GM19324 (cell line): ENCODE measurements around the gene COL17A1.

Source experiments
- ATAC-seq: cut with Tn5 transposase; IDR thresholded peaks from one replicate; pipeline ENCODE4 v1.9.1; 2021; ENCODE audit warnings: mild to moderate bottlenecking, moderate library complexity; ENCODE audit not compliant: unreplicated experiment, low FRiP score

The COL17A1 gene

DNA sequence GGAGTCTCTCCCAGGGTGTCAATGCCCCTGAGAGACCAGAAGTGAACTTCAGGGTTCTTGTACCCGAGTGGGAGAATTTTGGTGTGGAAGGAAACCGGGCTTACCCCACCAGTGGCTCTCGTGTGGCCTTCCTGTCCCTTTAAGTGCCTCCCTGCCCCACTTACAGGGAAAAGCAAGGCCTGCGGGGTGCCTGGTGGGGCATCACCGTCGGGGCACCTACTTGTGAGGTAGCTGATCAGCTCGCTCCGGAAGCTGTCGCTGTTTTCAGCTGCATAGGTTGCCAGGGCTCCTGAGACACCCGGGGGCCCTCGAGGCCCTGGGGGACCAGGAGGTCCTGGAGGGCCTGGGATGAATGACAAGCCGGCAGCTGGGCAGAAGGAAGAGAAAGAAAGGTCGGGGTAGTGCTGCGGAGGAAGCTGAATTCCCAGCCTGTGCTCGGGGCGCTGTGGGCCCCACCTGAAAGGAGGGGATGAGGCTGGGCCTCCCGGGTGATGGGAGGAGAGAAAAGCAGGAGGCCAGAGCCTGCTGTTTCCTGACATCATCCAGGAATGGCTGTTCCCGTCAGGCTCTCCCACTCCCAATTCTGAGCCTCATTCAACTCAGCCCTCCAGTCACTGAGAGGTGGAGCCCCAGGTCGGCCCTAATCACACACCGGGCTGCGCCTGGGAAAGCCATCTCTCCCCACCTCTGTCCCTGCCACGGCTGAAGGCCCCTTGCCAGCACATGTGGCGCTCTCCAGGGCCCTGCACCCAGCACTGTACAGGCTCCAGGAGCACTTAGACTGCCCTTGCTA is 51.1 kb downstream of the COL17A1 start:
- ATAC-seq, result no peak

DNA sequence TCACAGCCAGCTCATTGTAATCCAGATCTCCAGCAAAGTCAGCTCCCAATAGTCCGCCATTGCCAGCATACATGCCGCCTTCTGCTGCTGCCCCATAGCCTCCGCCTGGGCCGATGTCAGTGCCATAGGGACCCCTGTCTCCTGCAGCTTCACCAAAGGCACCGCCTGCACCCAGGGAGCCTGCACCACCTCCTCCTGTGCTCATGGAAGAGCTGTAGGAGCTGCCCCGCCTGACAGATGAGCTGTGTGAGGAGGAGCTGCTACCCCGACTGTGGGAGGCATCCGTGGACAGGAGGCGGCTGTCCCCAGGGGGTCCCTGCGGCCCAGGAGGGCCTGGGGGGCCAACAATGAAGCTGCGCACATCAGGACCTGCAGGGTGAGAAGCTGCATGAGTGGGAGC is 51.7 kb downstream of the COL17A1 start:
- no peak for ATAC-seq

DNA sequence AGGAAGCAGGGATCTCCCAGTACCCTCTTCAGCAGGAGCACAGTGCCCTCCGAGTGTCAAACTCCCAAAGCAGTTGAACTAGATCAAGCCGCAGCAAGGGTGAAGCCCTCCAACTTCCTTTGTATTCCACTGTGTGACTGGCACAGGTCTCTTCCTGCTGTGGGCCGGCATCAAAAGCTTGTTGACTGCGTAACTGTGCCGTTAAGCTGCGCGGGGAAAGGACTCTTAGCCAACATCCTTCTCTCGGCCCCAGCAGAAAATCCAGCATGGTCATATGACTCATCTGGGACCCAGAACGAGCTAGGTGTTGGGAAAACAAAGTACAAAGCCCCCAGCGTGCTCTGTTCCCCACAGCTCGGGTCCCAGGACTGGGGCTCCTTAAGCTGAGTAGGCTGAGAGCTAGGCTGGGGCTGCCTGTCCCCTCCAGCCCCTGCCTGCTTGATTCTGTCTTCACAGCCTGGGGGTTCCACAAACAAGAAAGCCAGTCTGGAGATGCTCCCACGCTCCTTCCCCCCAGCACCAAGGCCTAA is 52.2 kb downstream of the COL17A1 start:
- ATAC-seq, result no peak

DNA sequence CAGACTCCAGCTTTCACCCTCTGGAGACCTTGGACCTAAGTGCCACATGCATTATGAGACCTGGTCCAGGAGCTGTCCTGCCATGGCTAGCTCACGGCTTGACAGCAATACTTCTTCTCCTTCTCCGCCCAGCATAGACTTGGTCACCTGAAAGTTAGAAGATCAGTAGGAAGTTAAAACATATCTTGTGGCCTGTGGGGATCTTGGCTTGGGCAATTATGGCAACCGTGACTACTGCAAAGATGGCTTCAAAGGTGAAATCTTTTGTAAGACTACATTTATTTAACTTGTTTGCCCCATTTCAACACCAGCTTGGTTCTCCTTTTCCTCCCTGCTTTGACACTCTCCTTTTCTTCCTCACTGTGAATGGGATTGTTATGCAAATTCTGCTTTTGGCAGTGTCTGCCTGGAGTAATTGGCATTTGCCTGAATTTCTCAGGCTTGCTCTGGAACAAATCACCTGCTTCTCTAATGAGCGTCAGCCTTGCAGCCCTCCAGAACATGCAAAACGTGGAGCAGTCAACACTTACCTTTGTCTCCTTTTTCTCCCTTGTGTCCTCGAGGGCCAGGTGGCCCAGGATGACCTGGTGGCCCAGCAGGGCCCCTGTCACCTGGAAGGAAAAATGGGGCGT is 53.4 kb downstream of the COL17A1 start:
- no peak for ATAC-seq

DNA sequence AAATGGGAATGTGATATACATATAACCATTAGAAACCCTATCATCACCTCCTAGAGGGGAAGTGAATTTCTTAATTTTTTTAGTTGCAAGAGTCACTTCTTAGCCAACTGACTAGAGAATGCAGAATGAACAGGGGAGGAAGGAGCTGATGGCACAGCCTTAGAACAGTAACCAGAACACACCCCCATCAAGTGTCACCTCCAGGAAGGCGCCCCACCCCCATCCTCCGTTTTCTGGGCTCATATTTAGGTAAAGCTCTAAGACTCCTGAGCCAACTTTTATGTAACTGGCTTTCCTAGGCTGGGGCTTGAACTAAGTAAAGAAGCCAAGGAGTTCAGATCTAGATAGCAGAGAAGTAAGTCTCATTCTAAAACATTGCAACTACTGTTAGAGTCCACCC is 54.0 kb downstream of the COL17A1 start:
- ATAC-seq, result no peak

DNA sequence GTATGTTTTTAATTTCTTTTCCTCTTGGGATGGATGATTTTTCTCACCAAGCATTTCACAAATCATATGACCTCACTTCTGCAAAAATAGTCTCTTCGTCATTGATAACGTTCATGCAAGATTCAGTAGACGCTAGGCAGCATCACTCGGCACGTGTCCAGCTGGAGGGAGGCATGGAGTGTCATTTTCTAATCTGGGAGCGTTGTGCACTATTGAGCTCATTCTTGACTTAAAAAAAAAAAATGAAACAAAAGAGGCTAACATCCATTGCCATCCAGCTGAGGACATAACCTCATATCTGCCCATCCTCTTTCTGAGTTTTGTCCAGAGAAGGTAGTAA is 56.2 kb downstream of the COL17A1 start:
- ATAC-seq, result no peak

DNA sequence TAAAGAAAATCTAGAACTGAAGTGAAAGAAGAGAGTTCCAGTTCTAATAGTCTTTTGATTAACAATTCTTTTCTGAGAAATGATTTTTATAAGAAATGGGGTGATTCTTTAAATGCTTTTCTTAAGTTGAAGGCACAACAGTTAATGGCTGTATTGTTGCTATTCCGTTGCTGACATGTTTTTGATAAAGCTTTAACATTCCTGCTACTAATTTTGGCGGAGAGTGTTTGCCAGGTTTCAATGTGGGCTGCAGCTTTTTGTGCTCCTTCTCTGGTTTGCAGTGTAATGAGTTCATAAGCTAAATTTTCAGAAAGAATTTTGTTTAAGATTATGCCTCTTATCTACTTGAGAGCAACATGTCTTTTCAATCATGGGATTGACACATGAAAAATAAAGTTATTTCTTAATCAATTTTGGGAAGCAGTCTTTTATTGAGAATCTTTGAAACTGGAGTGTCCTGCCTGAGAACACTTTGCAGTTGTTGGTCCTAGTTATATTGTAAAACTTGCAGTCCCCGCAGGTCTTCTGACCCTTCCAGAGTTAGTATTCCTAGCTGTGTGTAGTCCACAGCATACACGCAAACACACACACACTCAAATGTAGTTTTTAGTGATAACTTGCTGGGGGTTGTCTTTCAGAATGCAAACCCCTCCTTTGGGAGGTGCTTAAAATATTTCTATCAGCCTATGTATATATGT is 56.7 kb downstream of the COL17A1 start:
- no peak for ATAC-seq

DNA sequence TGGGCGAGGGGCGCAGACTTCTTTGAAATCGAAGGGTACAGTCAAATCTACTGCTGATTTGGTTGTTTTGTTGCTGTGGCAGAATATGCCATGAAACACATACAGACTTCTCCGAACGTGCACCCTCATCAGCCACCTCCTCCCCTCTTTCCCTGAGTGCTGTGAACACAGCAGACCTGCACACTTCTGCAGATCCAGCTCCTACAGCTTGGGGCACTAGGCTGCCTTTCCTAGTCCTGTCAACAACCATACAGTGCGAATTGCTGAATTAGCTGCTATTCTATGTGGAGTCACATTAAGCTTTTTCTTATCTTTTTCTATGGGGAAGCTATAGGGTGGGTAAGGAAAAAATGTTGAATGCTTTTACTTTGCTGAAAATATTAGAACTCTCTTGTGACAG is 57.5 kb downstream of the COL17A1 start:
- ATAC-seq, result no peak

DNA sequence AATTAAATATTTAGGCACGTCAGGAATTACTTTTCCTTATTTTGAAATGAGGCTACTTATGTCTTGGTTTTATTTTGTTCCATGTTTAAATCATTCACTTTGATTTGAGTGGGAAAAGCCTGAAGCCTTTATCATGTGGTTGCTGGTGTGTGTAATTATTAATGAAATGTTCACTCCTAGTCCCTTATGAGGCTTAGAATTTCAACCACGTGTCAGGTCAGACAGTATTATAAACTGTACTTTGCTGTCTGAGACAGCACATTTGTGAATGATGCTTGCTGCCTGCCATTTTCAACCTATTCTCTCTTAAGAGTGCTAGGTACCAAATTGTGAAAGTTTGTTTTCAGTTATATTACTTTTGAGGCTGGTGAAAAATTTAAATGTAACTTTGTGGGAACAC is 58.9 kb downstream of the COL17A1 start:
- no peak for ATAC-seq

DNA sequence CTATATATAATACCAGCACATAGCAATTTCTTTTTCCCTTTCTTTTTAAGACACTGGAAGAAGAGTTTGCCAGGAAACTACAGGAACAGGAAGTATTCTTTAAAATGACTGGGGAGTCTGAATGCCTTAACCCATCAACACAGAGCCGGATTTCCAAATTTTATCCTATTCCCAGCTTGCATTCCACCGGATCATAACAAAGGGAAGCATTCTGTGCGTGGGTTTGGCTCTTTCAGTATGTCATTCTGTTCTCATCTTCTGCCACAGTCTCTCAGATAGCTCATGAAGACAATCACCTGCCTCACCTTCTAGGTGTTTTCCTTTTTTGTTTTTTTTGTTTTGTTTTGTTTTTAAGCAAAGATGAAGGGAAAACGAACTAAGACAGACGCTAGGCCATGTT is 60.2 kb downstream of the COL17A1 start:
- no peak for ATAC-seq

DNA sequence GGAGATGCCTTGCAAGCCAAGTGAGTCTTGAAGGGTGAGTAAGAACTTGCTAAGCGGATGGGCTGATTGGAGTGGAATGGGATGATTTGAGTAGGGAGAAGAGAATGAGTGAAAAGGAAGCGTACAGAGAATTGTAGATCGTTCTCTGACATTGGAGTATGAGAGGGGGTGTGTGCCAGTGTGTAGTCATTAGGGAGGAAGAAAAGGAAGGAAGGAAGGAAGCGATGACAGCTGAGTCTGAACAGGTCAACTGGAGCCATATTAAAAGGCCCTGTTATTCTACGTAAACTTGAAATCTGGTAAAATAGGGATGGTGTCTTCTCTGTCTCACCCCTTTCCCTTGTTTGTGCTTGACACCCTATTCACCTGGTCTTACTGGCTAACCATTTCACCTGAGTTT is 63.7 kb downstream of the COL17A1 start:
- ATAC-seq, result no peak

DNA sequence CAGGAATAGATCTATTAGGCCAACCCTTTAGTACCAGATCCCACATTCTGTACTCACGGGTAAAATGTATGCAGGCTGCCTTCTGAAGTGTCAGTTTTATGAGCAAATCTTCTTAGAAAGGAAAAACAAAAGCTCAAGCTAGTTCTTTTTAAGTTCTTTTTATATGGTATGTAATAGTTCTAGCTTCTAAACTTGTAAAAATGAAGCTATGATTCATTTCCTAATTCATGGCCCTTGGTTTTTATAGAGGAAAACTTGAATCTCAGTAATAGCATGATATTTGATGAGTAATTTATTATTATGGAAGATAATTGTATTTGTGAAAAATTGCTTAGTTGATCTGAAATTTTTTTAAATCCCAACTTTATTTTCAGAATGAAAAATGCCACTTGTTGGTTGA is 64.4 kb downstream of the COL17A1 start:
- no peak for ATAC-seq

DNA sequence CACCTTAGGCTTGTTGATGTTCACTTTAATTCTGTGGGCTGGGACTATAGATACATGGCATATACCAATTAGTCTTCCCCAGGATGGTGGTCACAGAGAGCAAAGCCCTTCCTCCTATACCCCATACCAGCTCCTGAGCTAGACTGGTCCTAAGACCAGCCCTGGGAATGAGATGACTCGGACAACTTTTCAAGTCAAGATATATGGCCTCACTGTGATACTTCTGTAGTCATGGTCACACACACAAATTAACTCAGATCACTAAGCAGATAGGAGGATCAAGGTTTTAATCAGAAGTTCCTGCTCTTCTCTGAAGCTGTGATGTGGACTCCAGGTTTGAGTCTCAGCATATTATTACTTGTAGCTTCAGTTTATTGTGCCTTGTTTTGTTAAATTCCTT is 65.7 kb downstream of the COL17A1 start:
- ATAC-seq, result no peak

DNA sequence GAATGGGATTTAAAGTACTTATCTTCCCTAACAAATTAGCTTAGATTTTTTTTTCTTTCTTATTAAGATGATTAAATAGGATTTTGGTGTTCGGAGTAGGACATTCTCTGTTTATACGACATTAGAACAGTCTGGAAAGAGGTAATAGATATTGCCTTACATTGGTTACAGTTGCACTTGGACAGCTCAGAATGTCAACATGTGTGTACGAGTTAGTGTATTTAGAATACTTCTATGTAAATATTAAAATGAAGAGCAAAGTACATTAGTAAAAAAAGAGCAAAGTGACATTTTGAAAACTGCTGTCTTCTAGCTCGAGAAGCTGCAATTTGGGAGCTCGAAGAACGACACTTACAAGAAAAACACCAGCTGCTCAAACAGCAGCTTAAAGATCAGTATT is 67.2 kb downstream of the COL17A1 start:
- ATAC-seq, result no peak

DNA sequence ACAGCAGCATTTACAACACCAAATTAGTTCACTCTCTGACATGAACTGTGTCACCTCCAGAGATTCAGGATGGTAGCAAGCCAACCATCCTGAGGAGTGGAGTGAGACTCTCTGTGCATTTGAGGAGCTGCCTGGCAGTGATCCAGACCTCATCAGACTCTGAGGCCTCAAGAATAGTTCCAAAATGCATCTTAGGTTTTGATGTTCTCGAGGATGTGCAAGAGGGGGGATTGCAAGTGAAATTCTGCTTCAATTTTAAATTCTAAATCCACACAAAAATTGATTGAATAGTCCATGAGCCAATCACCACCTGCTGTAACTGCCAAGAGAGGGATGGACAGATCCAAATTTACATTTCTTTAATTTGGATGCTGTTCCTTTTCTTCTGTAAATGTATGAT is 69.0 kb downstream of the COL17A1 start:
- ATAC-seq, result no peak

DNA sequence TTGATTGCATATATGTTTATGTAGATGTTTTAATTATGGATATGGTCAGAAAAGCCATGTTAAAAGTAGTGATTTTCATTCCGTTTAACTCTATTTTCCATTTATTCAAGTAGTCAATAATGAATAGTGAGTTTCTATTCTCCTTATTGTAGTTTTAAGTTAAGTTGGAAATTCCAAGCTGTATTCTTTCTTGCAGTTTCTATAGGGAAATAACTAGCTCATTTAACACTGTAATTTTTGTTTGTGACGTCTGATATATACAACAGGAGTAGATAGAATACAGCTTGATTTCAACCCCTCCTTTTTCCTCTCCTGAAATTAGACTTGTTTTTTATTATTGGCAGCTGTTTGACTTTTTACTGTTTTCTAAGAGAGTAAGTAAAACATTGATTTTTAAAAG is 71.5 kb downstream of the COL17A1 start:
- no peak for ATAC-seq

DNA sequence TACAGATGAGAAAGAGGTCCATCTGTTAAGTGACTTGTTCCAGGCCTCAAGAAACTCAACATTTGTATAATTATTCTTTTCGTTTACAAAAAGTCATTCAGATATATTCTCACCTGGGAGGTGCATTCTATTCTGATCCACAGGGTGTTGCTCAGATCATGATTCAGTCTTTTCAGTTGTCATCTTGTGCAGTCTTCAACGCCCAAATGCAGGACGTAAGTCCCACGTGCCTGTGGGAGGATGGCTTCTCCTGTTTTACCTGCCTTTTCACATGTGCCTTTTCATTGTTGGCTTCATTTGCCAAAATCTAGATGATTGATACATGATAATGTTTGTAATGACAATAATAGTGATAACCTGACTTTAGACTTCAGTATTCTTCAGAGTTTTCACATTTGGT is 72.2 kb downstream of the COL17A1 start:
- ATAC-seq, result no peak

DNA sequence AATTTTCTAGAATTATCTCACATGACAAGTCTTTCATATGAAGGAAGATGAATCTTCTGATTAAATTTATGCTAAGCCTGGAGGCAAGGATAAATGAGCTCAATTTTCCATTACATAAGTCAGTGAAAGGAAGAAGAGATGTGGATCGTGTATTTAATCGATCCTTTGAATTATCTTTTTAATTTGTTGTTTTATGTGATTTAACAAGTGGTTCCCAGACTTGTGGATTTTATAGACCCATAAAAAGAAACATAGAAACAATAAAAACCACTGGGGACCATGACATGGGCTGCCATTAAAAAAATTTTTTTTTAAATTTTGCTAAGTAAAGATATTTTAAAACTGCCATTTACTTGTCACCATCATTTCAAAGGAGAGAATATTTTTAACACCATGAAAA is 73.8 kb downstream of the COL17A1 start:
- ATAC-seq, result no peak

DNA sequence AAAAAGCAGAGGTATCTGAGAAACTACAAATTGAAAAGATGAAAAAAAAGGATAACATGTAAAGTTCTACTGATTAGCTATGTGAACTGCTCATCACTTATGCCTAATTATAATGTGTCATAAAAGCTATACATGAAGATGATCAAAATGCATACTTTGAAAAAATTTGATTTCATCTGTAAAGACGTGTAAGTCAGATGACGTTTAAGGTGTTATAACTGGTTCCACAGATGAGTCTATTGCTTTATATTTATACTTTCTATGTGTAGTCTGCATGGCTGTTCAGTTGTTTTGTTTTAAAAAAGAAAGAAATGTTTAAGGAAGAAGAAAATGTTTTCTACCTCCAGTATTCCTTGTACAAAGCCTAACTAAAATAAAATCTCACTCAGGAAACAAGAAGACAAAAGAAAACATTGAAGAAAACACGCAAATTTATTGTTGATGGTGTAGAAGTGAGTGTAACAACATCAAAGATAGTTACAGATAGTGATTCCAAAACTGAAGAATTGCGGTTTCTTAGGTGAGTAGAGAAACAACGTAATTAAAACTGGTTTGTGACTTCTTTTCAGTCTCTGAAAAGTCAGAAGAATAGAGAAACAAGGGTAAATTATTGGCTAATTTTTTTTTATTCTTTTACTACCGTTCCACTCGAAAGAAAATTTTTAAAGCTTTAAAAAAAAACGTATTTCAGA is 80.4 kb downstream of the COL17A1 start:
- ATAC-seq, result no peak

DNA sequence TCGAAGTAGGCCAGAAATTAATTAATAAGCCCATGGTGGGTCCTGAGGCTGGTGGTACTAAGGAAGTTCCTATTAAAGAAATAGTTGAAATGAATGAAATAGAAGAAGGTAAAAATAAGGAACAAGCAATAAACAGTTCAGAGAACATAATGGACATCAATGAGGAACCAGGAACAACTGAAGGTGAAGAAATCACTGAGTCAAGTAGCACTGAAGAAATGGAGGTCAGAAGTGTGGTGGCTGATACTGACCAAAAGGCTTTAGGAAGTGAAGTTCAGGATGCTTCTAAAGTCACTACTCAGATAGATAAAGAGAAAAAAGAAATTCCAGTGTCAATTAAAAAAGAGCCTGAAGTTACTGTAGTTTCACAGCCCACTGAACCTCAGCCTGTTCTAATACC is 82.8 kb downstream of the COL17A1 start:
- ATAC-seq, result no peak

DNA sequence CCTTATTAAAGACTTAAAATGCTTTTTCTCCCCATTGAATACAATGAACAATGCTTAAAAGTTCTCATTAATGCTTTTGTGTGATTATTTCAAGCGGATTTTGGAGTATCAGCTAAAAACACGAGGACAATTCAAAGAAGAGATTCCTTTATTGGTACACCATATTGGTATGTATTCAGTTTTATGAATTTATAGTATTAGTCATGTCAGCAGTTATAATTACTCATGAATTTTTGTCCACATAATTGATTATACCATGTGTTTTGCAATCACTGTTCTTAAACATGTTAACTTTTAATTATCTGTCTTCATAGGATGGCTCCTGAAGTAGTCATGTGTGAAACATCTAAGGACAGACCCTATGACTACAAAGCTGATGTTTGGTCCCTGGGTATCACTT is 86.9 kb downstream of the COL17A1 start:
- ATAC-seq, result no peak
